GM19438 (cell line): ENCODE measurements around the gene EXD3.
"Not testable (repeated sequence)": the region's sequence is repeated elsewhere in the genome, so short reads cannot be mapped to it uniquely, and the experiment has no call there.

Source experiments
- ATAC-seq: cut with Tn5 transposase; IDR thresholded peaks from one replicate; pipeline ENCODE4 v1.9.1; 2021; ENCODE audit warnings: low read depth; ENCODE audit not compliant: unreplicated experiment

Gene EXD3

DNA sequence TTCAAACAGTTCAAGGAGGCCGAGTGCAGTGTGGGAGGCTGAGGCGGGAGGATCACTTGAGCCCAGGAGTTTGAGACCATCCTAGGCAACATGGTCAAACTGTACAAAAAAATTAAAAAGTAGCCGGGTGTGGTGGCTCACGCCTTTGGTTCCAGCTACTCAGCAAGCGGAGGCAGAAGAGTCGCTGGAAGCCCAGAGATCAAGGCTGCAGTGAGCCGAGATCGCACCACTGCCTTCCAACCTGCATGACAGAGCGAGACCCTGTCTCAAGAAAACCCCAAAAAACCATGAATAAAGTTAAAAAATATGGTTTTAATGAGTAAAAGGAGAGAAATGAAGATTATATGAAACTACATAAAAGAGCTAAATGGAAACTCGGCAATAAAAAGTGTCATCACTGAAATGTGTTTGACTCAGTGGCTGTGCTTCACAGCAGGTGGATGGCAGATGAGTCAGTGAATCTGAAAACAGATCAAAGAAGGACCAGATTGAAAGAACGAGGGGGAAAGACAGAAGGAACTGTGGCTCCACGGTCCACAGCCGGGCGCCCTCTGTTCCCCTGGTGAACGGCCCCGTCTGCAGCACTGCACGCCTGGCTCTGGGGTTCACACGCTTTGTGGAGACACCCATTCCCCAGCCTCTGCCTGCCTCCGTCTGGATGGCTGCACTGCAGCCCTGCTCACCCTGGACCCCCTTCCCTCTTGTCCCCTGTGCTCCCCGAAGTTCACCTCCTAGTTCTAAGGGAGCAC is 25.1 kb downstream of the EXD3 start:
- ATAC-seq = no peak

DNA sequence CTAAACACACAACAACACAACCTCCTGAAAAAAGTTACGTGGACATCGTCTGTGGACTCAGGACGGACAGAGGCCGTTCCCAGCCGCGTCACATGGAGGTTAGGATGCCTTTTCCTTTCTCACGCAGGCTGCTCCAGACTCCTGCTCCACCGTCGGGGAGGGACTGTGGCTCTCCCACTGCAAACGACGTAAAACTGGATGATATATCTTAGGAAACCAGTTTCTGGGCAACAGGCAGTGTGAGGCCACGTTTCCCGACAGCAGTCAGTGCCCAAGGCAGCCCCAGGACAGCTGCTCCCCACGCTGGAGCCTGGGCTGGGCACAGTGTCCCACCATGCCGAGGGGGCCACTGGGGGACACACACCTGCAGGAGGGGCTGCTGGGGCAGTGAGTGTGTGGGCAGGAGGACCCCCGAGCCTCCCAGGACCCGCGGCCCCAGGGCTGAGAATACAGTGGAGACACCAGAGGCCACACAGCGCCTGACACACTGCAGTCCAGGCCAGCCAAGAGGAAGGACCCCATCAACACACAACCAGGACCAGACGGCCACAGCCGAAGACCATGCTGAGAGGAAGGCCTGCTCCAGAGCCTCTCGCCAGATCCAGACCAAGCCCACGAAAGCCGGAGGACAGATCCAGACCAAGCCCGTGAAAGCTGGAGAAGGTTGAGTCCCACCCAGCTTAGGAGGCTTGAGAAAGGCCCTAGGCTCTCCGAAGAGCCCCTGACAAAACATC is 26.2 kb downstream of the EXD3 start:
- ATAC-seq = no peak

DNA sequence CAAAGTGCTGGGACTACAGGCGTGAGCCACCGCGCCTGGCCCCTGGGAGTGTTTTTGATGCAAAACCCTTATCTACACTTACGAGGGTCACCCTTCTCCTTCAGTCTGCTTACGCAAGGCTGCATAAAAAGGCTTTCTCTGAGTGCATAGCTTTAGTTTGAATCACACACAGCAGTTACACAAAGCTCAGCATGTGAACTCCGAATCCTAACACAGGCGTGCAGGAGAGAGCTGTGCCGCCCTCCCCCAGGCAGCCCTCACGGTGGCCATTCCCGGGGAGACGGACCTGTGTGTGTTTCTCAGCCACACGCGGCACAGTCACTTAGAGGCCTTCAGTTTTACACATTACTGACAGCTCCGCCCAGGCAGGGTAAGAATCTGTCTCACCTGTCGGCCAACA is 26.7 kb downstream of the EXD3 start:
- ATAC-seq = no peak

DNA sequence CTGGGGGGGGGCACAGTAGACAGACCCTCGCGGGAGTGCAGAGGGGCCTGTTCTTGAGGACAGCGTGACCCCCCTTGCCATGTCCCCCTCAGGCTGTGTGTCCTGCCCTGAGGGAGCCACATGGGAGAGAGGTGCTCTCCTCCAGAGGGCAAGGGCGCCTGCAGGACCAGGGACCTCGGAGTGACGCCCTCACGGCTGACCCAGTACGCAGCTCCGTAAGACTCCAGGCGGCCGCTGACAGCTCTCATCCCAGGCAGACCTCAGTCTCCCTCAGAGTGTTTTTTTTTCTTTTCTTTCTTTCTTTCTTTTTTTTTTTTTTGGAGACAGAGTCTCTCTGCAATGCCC is 27.3 kb downstream of the EXD3 start:
- no peak for ATAC-seq

DNA sequence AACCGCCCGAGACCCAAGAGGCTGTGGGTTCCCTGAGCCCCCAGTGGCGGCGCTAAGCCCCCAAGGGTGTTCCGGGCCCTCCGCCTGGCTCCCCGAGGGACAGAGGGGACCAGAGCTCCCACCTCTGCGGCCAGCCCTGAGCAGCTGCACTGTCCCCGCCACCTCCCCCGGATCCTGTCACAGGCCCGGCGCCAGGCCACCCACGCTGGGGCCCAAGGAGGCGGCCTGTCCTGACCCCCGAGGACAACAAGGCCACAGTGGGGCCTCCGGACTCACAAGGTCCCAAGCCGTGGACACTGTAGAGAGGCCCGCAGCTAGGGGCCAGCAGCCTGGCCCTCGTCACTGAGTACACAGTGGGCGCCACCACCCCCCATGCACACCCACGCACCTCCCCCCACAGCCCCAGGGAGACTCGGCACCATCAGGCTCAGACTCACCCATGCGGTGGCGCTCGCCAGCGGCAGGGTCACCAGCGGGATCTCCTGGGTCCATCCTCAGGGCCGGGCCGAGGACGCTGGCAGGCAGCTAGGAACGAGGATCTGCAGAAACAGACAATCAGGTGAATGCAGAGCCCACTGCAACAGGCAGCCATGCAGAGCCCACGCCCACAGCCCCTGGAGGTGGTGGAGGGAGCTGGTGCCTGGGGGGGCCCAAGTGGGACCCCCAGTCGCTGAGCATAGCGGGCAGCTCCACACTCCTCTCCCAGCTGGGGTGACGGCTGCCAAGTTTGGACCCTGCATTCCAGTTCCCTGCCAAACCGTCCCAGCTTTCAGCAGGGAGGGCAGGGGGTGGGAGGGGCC is 27.9 kb downstream of the EXD3 start:
- no peak for ATAC-seq

DNA sequence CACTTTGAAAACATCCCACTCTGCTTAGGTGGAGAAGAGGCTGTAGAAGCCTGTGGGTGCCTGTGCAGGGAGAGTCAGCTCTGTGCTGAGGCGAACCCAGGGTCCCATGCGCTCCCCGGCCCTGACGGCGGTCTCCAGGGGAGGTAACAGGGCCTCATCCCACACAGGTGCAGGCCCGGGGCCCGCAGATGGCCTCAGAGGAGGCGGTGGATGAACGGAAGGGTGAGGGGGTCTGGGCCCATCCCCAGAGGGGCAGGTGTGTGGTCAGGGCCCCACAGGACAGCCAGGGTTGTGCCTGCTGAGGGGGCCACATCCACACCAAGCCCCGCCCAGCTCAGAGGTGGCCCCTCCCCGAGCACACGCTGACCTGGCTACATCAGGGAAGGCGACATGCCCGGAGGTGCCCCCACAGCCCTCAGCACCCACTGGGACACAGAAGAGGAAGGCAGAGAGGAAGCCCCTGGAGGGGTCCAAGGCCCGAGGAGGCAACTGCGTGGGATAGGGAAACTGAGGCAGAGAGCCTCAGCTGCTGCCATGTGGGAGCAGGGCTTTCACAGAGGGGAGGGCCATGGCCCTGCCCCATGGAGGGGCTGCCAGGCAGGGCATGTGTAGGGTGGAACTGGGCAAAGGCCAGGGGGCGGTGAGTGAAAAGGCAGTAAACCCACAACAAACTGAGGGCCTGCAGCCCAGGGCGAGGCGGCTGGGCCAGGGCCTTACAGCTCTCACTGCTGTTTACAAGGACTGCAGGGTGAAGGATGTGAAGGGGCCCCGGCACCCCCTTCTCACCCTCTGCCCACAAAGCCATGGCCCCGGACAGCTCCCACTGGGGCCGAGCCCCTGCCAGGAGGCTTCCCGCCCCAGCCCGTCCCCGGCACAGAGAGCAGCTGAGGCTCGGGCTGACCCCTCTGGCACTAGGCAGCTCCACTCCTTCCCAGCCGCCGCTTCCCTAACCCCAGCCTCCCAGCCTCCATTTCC is 29.5 kb downstream of the EXD3 start:
- no peak for ATAC-seq

DNA sequence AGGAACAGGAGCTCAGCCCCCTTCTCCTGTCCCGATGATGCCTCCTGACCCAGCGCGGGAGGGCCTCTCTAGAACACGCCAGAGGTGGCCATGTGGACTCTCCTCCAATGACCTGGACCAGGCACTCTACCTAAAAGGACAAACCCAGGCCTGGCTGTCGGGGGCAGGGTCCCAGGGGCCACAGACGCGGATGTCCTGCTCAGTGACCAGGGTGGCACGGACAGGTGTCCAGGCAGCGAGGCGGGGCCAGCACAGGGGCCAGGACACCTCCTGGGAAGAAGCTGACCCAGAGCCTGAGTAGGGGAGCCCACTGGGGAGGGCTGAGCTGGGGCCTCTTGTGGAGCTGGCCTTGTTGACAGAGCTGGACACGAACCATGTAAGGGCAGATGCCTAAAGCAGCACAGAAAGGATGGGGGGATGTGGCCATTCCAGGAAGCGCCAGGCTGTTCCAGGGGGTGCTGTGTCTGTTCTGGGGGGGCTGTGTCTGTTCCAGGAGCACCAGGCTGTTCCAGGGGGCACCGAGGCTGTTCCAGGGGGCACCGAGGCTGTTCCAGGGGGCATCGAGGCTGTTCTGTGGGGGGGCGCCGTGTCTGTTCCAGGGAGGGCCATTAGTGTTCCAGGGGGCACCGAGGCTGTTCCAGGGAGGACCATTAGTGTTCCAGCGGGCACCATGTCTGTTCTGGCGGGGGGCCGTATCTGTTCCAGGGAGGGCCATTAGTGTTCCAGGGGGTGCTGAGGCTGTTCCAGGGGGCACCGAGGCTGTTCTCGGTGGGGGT is 30.5 kb downstream of the EXD3 start:
- ATAC-seq = no peak

DNA sequence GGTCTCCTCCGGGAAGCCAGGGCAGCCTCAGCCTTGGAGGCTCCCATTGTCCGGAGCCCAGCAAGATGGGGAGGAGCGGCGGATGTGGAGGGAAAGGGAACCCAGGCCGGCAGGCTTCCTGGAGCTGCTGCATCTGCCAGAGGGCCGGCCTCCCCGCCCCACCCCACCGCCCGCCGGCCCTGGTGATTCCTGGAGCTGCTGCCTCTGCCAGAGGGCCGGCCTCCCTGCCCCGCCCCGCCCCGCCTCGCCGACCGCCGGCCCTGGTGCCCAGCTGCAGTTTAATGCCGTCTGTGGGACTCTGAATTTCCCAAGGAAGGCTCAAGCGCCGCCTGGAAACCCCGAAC is 31.6 kb downstream of the EXD3 start:
- ATAC-seq = no peak

DNA sequence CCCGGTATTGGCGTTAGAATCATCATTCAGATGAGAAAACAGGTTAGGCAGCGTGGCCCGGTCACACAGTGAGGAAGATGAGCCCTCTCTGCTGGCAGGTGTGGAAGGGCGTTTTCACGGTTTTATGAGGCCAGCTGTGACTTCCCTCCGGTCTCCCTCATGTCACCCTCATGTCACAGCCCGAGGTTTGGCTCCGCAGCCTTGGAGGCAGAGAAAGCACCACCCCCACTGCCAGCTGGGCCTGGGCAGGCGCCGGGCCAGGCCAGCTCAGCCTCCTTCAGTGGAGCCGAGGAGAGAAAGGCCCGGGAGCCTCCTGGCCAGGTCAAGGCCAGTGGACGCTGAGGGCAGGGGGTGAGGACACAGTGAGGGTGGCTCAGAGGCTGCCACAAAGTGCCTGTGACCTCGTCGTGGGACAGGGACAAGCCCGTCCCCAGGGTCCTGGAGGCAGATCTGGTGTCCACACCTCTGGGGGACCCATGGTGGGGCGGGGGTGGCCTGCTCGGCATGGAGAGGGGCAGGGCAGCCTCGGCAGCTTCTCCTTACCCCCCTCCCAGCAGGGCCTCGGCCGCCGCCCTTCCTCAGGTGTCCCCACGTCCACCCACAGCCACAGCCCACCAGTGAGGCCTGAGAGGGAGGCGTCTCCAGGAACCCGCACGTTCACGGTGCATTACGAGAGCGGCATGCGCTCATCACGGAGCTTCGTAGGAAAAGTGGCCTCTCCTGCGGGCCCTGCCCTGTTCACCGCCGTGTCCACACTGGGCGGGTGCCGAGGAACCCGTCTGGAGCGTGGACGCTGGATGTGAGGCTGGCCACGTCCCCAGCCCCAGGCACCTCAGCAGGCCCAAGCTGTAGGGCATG is 32.2 kb downstream of the EXD3 start:
- no peak for ATAC-seq

DNA sequence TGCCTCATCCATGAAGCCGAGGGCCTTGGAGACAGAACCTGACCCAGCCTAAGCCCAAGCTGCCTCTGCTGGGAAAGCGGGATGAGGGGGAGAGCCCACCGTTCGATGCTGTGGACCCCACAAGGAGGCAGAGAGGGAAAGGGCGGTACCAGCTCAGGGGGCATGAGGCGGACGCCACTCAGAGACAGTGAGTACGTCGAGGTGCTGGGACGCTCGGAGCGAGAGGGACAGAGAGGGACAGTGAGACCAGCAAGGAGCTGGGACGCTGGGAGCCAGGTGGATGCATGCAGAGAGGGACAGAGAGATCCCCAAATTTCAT is 33.6 kb downstream of the EXD3 start:
- ATAC-seq = no peak

DNA sequence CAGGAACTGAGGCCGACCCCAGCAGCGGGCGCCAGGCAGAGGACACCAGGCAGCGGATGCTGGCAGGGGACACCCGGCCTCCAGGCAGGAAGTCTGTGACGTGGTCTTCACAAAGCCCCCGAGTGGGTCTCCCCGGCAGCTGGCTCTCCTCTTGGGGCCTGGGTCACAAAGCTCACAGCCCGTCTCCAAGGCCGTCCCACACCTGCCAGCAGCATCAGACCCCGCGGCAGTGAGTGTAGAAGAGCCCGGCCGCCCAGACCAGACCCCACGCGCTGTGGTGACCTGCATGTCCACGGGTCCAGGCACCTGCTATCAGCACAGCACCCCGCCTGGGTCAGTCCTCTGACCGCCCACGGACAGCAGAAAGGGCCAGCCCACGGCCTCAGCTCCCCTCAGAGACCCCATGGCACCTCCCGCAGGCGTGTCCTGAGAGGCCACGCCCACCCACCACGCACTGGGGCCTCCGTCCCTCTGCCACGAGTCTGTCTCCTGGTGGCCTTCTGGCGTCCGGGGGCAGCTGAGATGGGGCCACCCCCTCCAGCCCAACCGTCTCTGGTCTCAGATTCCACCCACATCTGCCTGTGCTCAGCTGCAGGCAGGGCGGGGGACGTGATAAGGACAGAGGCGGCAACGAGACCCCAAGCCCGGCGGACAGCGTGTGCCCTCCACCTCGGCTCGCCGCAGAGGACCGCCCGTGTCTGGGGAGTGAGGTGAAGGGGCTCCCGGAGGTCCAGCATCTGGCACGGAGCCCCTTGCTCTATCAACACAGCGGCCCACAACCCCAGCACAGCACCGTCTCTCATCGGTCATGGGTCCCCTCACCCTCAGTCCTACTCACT is 34.2 kb downstream of the EXD3 start:
- no peak for ATAC-seq

DNA sequence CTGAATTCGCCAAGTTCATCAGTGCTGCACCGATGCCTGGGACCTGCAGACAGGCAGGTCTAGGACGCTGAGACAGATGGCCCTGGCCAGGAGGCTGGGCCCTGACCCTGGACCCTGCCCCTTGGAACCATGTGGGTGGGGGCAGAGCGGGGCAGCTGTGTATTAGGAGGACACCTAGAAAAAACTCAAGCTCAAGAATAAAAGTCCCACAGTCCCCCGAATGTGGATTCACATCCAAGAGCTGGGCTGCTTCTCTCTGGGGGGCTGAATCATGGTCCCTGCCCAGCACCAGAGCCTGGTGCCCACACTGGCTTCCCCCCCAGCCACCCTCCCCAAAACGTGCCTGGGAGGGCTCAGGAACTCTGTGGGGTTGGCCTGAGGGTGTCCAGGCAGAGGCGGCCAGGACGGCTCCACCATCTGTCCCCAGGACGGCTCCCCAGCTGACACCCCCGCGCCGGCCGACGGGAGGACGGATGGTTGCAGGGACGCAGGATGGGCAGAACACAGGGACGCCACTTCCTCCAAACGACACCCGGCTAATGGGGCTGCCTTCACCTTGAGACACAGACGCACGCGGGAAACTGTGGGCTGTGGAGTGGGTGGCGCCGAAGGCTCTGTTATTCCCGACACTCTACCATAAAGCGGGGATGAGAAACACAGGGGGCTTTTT is 34.9 kb downstream of the EXD3 start:
- no peak for ATAC-seq

DNA sequence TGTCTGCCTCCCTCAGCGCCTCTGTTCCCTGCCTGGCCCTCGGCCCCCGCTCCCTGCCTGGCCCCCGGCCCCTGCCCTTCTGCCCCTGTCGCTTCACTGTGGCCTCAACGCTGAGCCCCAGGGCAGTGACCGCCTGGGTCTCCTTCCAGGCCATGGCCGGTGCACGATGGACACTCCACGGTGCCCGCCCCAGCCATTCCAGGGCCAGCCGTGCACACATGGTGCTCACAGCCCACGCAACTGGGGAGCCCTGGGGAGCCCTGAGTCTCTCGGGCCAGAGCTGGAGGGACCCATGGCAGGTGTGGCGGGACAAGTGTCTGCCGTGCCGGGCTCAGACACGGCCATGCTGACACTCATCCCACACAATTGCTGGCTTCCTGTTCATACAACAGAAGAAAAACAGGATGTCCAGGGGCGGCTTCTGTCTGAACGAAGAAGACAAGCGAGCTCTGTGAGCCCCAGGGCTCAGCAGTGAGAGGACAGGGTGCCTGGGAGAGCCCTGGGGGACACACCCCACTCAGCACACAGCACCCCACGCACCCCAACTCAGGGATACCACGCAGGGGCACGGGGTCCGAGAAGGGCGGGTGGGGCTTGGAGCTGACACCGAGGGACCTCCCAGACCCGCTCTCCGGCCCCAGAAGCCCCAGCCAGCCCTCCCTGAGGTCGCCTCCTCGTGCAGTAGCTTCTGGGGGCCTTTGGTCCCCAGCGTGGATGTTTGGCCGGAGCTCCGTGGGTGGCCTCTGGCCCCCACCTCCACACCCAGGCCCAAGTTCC is 35.7 kb downstream of the EXD3 start:
- ATAC-seq = no peak

DNA sequence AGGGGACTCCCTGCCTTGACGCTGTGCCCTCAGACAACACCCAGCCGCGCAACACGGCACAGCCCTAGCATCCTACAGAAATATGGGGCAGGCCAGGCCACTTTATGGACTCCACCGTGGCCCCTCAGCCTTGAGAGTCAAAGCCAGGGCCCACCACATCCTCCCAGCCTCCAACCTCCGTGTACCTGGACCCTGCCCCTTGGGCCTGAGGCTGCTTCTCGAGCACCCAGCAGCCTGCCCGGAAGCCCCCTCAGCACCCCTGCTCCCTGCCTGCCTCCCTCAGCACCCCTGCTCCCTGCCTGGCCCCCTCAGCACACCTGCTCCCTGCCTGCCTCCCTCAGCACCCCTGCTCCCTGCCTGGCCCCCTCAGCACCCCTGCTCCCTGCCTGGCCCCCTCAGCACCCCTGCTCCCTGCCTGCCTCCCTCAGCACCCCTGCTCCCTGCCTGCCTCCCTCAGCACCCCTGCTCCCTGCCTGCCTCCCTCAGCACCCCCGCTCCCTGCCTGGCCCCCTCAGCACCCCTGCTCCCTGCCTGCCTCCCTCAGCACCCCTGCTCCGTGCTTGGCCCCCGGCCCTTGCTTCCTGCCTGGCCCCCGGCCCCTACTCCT is 36.4 kb downstream of the EXD3 start:
- not testable (repeated sequence) for ATAC-seq

DNA sequence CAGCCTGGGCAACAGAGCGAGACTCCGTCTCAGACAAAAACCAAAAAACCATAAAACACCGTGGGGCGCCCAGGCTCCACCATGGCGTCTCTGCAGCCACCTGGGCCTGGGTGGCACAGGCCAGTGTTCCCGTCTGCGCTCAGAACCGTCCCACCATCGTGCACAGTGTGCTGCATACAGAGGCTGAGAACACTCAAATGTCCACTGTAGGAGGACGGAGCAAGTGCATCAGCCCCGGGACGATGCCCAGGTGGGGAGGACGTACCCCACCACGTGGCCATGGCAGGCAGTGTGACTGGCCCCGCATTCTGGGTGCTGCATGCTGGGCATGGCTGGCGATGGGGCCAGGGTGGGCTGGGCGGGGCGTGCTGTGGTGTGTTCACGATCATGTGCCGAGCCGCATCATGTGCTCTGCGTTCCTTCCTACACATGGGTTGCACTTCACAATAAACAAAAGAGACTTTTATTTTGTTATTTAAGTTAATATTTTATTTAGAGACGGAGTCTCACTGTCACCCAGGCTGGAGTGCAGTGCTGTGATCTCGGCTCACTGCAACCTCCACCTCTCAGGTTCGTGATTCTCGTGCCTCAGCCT is 37.8 kb downstream of the EXD3 start:
- ATAC-seq = no peak
